ENCODE results near the gene C12orf56. TPM values are rescaled to one million over a fixed set of nuclear protein-coding genes. Genes with fewer than 3 reads are reported as not detected.

C12orf56 gene
- total RNA-seq, 1 experiment from 2014 or later, result not detected

- H3K4me1 ChIP-seq (ENCODE audit: control insufficient read depth in 1 of 2, insufficient read depth in 2 of 2, low read length in 2 of 2), result no peaks in the 10 kb centered on the region
- DNase-seq (ENCODE audit: low read depth, low spot score), result no peak
- ChIA-PET POLR2A (no interaction called here), CTCF (no interaction called here), RAD21 (ENCODE audit: low non-redundant PET in 1 of 2, low total read pairs in 2 of 2, uncharacterized antibody in 2 of 2, unreplicated experiment in 2 of 2) (no interaction called here)
- H3K9me2 ChIP-seq (ENCODE audit: insufficient read depth), result no peaks in the 10 kb centered on the region
- no peaks in the 10 kb centered on the region for H3K27me3 ChIP-seq (ENCODE audit: insufficient read depth, low read length)
- H2AFZ ChIP-seq (ENCODE audit: low read depth, low read length, poor library complexity, severe bottlenecking), result no peak overlapping the region
- peaks cover 14% of the 10 kb centered on the region; the same call in 1 of the 2 replicates for H4K20me1 ChIP-seq (ENCODE audit: insufficient read depth)
- peaks cover 49% of the 10 kb centered on the region for H3K79me2 ChIP-seq (ENCODE audit: insufficient read depth, low read length)
- H3K27ac ChIP-seq (ENCODE audit: low read depth, low read length), result no peak overlapping the region
- no TSS peak for BruUV-seq (replicated peaks)
- H3K4me2 ChIP-seq (ENCODE audit: low read length), result no peak overlapping the region
- no peak for ATAC-seq
- TF ChIP-seq EZH2phosphoT487 (IDR thresholded peaks at IDR 0.05; ENCODE audit: borderline replicate concordance) (no peak), CTCF (IDR thresholded peaks at IDR 0.05 in 2 of 3, conservative IDR thresholded peaks at IDR 0.05 in 1 of 3; ENCODE audit: borderline replicate concordance in 1 of 3, insufficient read depth in 1 of 3, low read depth in 2 of 3, low read length in 2 of 3) (no peak), SP1 (IDR thresholded peaks at IDR 0.05; ENCODE audit: low read depth) (no peak), ZFX (IDR thresholded peaks at IDR 0.05) (no peak)
- no peak overlapping the region for H3K4me3 ChIP-seq (replicated peaks in 1 of 2; ENCODE audit: low read depth in 1 of 2, low read length in 2 of 2)
- H3K36me3 ChIP-seq (ENCODE audit: control insufficient read depth in 1 of 2, insufficient read depth in 2 of 2, low read length in 2 of 2), result peaks cover 69 to 85% of the 10 kb centered on the region in 2 experiments
- no peak overlapping the region for H3K9ac ChIP-seq (ENCODE audit: low read length)
- intact Hi-C loops (cut with micrococcal nuclease), result loop anchor here (5.0 kb wide), 1 partner anchor 33 kb away; no protein-coding TSS in a partner anchor
- H3K9me3 ChIP-seq (ENCODE audit: control insufficient read depth in 1 of 2, insufficient read depth in 1 of 2, low read depth in 1 of 2, low read length in 2 of 2), result no peaks in the 10 kb centered on the region
These were observed 23.3 kb upstream of the C12orf56 start for GRCh38 chr12:64413884-64414283.

DNA sequence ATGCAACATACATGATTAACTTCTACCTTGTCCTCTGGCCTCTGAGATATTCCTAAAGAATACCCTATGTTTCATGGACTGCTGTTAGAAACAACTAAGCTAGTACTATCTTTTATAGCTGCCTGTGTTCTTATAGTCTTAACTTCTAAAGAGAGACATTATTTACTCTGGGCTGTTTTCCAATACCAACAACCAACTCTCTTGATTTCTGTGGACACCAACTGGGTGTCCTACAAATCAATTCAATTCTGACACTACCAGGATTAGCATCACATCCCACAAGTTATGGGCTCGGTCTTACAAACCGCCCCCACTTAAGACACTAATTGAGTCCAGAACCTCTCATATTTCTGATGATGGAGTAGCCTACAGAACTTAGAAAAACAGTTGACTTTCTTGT is 21.9 kb upstream of the C12orf56 start:
- CTCF ChIA-PET, result no interaction called here
- no peak for ATAC-seq
- Histone ChIP-seq H3K36me3 (ENCODE audit: control insufficient read depth in 1 of 2, insufficient read depth in 2 of 2, low read length in 2 of 2) (peaks cover 56 to 71% of the 10 kb centered on the region in 2 experiments), H3K9me2 (ENCODE audit: insufficient read depth) (no peaks in the 10 kb centered on the region), H3K79me2 (ENCODE audit: insufficient read depth, low read length) (peaks cover 63% of the 10 kb centered on the region), H3K9me3 (ENCODE audit: control insufficient read depth in 1 of 2, insufficient read depth in 1 of 2, low read depth in 1 of 2, low read length in 2 of 2) (no peaks in the 10 kb centered on the region), H3K9ac (ENCODE audit: low read length) (no peak overlapping the region), H3K4me2 (ENCODE audit: low read length) (no peak overlapping the region), H2AFZ (ENCODE audit: low read depth, low read length, poor library complexity, severe bottlenecking) (no peak overlapping the region), H3K4me1 (ENCODE audit: control insufficient read depth in 1 of 2, insufficient read depth in 2 of 2, low read length in 2 of 2) (0 out of 4 replicates have a peak, but pooled peaks cover 0 to 4% of the 10 kb centered on the region in 2 experiments), H3K4me3 (replicated peaks in 1 of 2; ENCODE audit: low read depth in 1 of 2, low read length in 2 of 2) (no peak overlapping the region), H3K27me3 (ENCODE audit: insufficient read depth, low read length) (no peaks in the 10 kb centered on the region), H3K27ac (ENCODE audit: low read depth, low read length) (no peak overlapping the region), H4K20me1 (ENCODE audit: insufficient read depth) (peaks cover 14% of the 10 kb centered on the region; the same call in 1 of the 2 replicates)
- intact Hi-C loops (cut with micrococcal nuclease), result loop anchor here (5.0 kb wide), 1 partner anchor 35 kb away; no protein-coding TSS in a partner anchor
- no TSS peak for BruUV-seq (replicated peaks)
- TF ChIP-seq FOSL1 (IDR thresholded peaks at IDR 0.05; ENCODE audit: low read depth), result no peak
- no peak for TF ChIP-seq EZH2 (IDR thresholded peaks at IDR 0.05)
- TF ChIP-seq ATF3 (IDR thresholded peaks at IDR 0.05), result no peak
- no peak for TF ChIP-seq EGR1 (IDR thresholded peaks at IDR 0.05; ENCODE audit: low read depth)
- no peak for TF ChIP-seq CBX3 (IDR thresholded peaks at IDR 0.05; ENCODE audit: low read depth)
- TF ChIP-seq EZH2phosphoT487 (IDR thresholded peaks at IDR 0.05; ENCODE audit: borderline replicate concordance), result no peak
- no peak for TF ChIP-seq CEBPB (IDR thresholded peaks at IDR 0.05; ENCODE audit: low read depth)
- TF ChIP-seq SRF (IDR thresholded peaks at IDR 0.05; ENCODE audit: low read depth), result no peak
- no peak for TF ChIP-seq POLR2A (IDR thresholded peaks at IDR 0.05; ENCODE audit: borderline replicate concordance, extremely low read depth, insufficient read depth, insufficient read length)
- RAD21 ChIA-PET (ENCODE audit: low non-redundant PET in 1 of 2, low total read pairs in 2 of 2, uncharacterized antibody in 2 of 2, unreplicated experiment in 2 of 2), result no interaction called here
- no peak for DNase-seq (ENCODE audit: low read depth, low spot score)
- POLR2A ChIA-PET, result no interaction called here
